M059J (cell line): ENCODE data around the gene MEG3. TPM values are rescaled to one million over a fixed set of nuclear protein-coding genes. Genes with fewer than 3 reads are reported as not detected.

Experiments used
- DNase-seq: peaks from one replicate; pipeline ENCODE4 v3.0.0-alpha.2; 2012; ENCODE audit warnings: low read depth
- total RNA-seq: library from RNA; depleted of rRNA; stranded (reverse); fragments of >200 nt; shearing (Covaris generic); gene quantifications from 2 replicates; pipeline ENCODE4 v1.2.3, GENCODE V29; 2014

Gene MEG3
- total RNA-seq, 1 experiment from 2014 or later: 21.9 TPM

GRCh38 chr14:100880271-100881101, 54.6 kb downstream of the MEG3 start:
- DNase-seq: no peak

GRCh38 chr14:100881211-100882025, 55.5 kb downstream of the MEG3 start:
- no peak for DNase-seq

- no peak for DNase-seq
Measured at GRCh38 chr14:100882026-100882967, 56.4 kb downstream of the MEG3 start.

GRCh38 chr14:100882991-100883788, 57.3 kb downstream of the MEG3 start:
- no peak for DNase-seq

DNA sequence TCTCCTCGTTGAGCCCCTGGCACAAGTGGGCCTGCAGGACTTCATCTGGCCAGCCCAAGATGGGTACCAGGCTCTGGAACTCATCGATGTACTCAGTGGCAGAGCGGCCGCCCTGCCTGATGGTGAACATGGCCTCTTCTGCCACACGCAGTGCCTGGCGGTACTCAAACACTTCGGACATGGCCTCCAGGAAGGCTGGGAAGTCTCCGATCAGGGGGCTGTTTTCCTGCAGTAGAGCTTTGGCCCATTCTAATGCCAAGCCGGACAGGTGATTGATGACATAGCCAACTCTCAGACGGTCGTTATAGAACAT, 57.8 kb downstream of the MEG3 start:
- no peak for DNase-seq

- no peak for DNase-seq
Measured at GRCh38 chr14:100884456-100884855, 58.5 kb downstream of the MEG3 start.

GRCh38 chr14:100885196-100885595, 59.3 kb downstream of the MEG3 start:
- no peak for DNase-seq

GRCh38 chr14:100885617-100886016, 59.7 kb downstream of the MEG3 start:
- DNase-seq: no peak

DNA sequence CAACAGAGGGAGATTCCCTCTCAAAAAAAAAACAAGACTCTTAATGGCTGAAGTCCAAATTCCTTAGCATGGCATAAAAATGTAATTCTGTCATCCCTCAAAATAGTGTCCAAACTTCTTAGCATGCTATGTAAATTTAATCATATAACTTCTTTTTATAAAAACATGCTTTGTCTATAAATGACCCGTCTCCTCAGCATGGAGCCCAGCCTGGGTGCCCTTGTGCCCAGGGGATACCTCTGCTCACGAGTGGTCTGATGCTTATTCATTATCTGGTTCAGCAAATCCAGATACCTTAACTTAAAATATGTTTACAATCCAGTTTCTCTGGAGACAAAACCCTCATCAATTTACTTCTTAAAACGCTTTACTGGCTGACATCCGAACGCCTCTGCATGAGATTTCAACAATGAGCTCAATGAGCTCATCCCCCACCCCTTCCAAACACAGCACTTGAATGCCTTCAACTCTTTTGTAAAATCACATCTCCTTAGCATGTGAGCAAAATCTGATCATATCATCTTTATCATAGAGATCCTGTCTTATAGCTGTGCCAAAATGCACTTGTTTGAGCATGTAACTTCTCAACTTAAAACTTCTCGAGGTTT, 61.9 kb downstream of the MEG3 start:
- no peak for DNase-seq

DNA sequence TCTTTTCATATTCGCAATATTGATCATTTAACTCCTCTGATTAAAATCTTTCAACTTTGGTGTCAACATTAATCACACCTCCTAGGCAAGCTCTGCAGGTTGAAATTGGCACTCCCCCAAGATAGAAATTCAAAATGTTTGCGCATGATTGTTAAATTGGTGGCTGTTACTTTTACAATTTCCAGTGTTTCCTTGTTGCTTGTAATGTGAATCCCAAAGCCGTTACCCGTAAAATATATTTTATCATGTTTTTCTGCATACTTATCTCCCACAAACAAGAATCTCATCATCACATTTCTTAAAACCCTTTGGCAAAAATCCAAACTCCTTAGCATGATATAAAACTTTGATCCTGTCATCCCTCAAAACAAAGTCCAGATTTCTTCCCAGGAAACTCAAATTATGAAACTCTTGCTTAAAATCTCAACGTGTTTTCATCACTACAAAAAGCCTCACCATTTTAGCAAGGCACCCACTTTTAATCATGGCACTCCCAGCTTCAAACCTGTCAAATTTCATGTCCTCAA, 62.9 kb downstream of the MEG3 start:
- DNase-seq: no peak

DNA sequence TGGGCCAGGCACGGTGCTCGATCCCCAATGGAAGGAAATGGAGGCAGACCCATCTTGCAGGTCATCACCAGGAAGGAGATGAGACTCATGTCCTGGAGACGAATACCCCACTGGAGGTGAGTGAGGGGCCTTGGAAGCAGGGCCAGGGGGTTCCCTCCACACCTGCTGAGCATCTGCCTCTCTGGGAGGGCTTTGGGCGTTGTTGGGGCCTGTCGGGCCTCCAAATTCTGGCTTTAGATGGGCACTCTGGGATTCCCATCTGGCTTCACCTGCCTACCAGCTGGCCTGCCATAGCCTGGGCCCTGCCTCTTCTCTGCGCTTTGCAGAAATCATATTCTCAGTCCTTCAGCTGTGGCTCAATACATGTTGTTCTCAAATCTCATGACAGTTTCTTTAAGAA, 63.7 kb downstream of the MEG3 start:
- DNase-seq: no peak

- no peak for DNase-seq
Measured at GRCh38 chr14:100890061-100890850, 64.3 kb downstream of the MEG3 start.

DNA sequence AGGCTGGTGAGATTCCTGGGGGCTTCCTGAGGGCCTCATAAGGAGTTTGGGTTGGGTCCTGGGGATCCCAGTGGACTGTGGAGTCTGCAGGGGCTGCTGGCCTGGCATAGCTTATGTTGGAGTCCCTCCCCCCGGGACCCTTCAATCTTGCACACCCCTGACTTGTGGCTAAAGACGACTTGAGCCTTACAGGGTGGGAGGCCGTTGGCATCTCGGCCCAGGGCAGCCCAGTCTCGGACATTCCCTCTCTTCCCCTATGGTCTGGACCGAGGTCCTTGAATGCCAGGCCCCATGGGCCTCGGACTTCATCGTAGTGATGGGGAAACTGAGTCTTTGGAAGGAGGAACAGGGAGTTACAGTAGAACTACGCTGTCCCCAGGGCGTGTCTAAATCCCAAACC, 65.1 kb downstream of the MEG3 start:
- no peak for DNase-seq

- no peak for DNase-seq
Measured at GRCh38 chr14:100891501-100892445, 65.9 kb downstream of the MEG3 start.

DNA sequence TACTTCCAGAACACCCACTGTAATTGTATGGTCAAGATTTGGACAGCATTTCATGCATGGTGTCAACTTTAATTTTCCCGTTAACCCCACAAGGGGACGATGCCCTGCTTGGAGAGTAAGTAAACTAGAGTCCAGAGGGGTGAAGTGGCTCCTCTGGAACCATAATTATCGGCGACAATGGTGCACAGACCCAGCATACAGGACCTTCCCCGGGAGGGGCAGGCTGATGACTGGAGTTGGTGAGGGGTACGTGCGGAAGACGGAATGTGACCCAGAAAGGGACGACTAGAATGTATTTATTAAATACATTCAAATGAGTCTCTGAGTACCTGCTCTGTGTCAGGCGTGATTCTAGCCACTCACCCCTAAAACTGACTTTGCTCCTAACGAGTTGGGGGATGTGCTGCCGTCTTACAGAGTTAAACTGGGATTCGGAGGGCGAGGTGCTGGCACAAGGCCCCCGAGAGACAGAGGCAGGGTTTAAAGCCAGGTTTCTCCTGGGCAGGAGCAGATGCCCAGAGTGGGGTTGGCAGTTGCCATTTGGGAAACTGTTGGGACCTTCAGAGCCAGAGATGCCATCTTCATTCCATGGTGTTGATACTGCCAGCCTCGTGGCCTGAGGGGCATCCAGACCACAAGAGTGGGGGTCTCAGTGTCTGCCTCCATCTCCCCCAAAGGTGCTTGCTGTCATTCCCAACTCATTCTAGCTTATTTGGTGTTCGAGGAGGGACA, 66.7 kb downstream of the MEG3 start:
- DNase-seq: no peak

- no peak for DNase-seq
Measured at GRCh38 chr14:100893228-100893601, 67.3 kb downstream of the MEG3 start.

DNA sequence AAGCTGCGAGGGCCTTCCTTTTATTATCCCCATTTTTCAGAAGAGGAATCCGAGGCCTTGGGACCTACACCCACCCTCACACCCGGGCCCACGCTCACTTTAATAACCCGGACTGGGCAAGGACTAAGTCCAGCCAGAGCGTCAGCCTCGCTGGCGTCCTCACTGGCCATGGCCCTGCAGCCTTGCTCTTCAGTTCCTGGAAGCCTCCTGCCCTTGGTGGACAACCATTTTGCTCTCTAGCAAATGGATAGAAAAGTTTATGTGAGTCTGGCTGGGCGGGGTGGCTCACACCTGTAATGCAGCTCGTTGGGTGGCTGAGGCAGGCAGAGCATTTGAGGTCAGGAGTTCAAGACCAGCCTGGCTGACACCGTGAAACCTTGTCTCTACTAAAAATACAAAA, 67.8 kb downstream of the MEG3 start:
- no peak for DNase-seq

DNA sequence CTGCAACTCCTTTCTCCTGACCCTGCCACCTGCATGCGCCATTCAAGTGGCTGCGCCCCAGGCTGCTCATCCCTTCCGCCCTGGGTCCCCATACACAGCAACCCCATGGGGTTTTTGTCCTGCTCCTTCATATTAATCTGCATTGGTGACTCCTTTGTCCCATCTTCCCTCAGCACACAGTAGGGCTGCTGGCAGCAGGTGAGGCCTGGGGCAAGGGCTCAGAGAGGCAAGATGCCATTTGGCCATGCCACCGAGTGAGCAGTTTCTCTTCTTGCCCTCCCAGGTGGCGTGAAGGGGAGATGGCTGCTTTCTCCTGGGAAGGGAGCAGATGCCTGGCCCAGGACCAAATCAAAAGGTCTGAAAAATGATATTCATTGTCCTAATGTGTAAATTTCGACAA, 68.5 kb downstream of the MEG3 start:
- no peak for DNase-seq
